Measurements from ENCODE around the gene SERPINF2. TPM values are rescaled to one million over a fixed set of nuclear protein-coding genes. Genes with fewer than 3 reads are reported as not detected.
"Not testable (repeated sequence)": the region's sequence is repeated elsewhere in the genome, so short reads cannot be mapped to it uniquely, and the experiment has no call there.

The SERPINF2 gene
- total RNA-seq, 1 donor from 2014 or later = 0.82 TPM

- Mint-ChIP-seq H3K9me3 (no peaks in the 10 kb centered on the region), H3K27ac (no peak overlapping the region), H3K4me1 (peaks cover 27% of the 10 kb centered on the region), H3K4me3 (no peak overlapping the region), H3K36me3 (ENCODE audit: low read depth) (peaks cover 44% of the 10 kb centered on the region), H3K27me3 (no peaks in the 10 kb centered on the region)
- ATAC-seq (ENCODE audit: low read depth) (no peak), DNase-seq (no peak)
- POLR2A ChIA-PET = interaction anchor here (0.6 to 1.1 kb wide), 5 partner anchors 14 to 67 kb away, joined by 3 to 5 read pairs (median 4); no protein-coding TSS in a partner anchor
- CTCF ChIA-PET = no interaction called here
- no peak for TF ChIP-seq CTCF (IDR thresholded peaks at IDR 0.05)
- intact Hi-C loops (cut with micrococcal nuclease) = no loop called here
Measured at GRCh38 chr17:1736348-1737281, 6.1 kb upstream of the SERPINF2 start.

- no peak overlapping the region for H3K27ac Mint-ChIP-seq
- POLR2A ChIA-PET = interaction anchor here (0.5 to 0.7 kb wide), 2 partner anchors 18 to 112 kb away, joined by 3 read pairs; no protein-coding TSS in a partner anchor
Measured at GRCh38 chr17:1737531-1738291, 5.0 kb upstream of the SERPINF2 start.

GRCh38 chr17:1741899-1742298 lies 772 bp upstream of the SERPINF2 start:
- H3K36me3 Mint-ChIP-seq (ENCODE audit: low read depth) = peaks cover 14% of the 10 kb centered on the region
- H3K4me3 Mint-ChIP-seq; CTCF ChIA-PET; H3K4me1 Mint-ChIP-seq; H3K9me3 Mint-ChIP-seq; H3K27me3 Mint-ChIP-seq; H3K27ac Mint-ChIP-seq; intact Hi-C loops (cut with micrococcal nuclease); DNase-seq; ATAC-seq (ENCODE audit: low read depth); POLR2A ChIA-PET: not testable (repeated sequence)

More at GRCh38 chr17:1737531-1738291, 5.0 kb upstream of the SERPINF2 start:
- CTCF ChIA-PET = no interaction called here
- DNase-seq = no peak
- H3K9me3 Mint-ChIP-seq = no peaks in the 10 kb centered on the region
- ATAC-seq (ENCODE audit: low read depth) = no peak
- H3K36me3 Mint-ChIP-seq (ENCODE audit: low read depth) = peaks cover 42% of the 10 kb centered on the region
- intact Hi-C loops (cut with micrococcal nuclease) = no loop called here
- H3K4me1 Mint-ChIP-seq = peaks cover 22% of the 10 kb centered on the region
- H3K4me3 Mint-ChIP-seq = no peak overlapping the region
- TF ChIP-seq CTCF (IDR thresholded peaks at IDR 0.05) = no peak
- H3K27me3 Mint-ChIP-seq = no peaks in the 10 kb centered on the region

GRCh38 chr17:1743088-1743439 lies 393 bp downstream of the SERPINF2 start:
- no peak for ATAC-seq (ENCODE audit: low read depth)
- intact Hi-C loops (cut with micrococcal nuclease) = no loop called here
- Mint-ChIP-seq H3K4me3 (no peak overlapping the region), H3K27ac (no peak overlapping the region), H3K9me3 (no peaks in the 10 kb centered on the region), H3K4me1 (no peaks in the 10 kb centered on the region), H3K36me3 (ENCODE audit: low read depth) (peaks cover 2% of the 10 kb centered on the region), H3K27me3 (no peaks in the 10 kb centered on the region)
- CTCF ChIA-PET = no interaction called here
- DNase-seq = no peak
- POLR2A ChIA-PET = interaction anchor here (0.7 to 0.8 kb wide), 2 partner anchors 21 to 94 kb away, joined by 4 to 7 read pairs; no protein-coding TSS in a partner anchor
- no peak for TF ChIP-seq CTCF (IDR thresholded peaks at IDR 0.05)

GRCh38 chr17:1744551-1745512 lies 2.2 kb downstream of the SERPINF2 start:
- no peak for DNase-seq
- Mint-ChIP-seq H3K4me3 (no peak overlapping the region), H3K9me3 (no peaks in the 10 kb centered on the region), H3K27ac (no peak overlapping the region), H3K4me1 (no peaks in the 10 kb centered on the region), H3K27me3 (no peaks in the 10 kb centered on the region), H3K36me3 (ENCODE audit: low read depth) (no peaks in the 10 kb centered on the region)
- TF ChIP-seq CTCF (IDR thresholded peaks at IDR 0.05) = no peak
- CTCF ChIA-PET = no interaction called here
- intact Hi-C loops (cut with micrococcal nuclease) = no loop called here
- POLR2A ChIA-PET = no interaction called here
- ATAC-seq (ENCODE audit: low read depth) = no peak
